Aorta (tissue), 5 donors: ENCODE results near the gene IL25. TPM values are rescaled to one million over a fixed set of nuclear protein-coding genes. Genes with fewer than 3 reads are reported as not detected.
"Not testable (repeated sequence)": the region's sequence is repeated elsewhere in the genome, so short reads cannot be mapped to it uniquely, and the experiment has no call there.

ENCODE experiments used
- ATAC-seq: fragments of 200-7000 bp; cut with Tn5 transposase; one replicate; pipeline ENCODE4 v1.9.1; 2022; ENCODE audit warnings: moderate library complexity; ENCODE audit not compliant: low FRiP score
- DNase-seq, 2 donors: peaks; one replicate each; pipeline ENCODE4 v3.0.0-alpha.2; 2020
- H3K27ac ChIP-seq, 2 donors: one replicate each; pipeline ENCODE4 v1.5.1; 2013; ENCODE audit warnings: low read length in 2 of 2, mild to moderate bottlenecking in 2 of 2, moderate library complexity in 2 of 2, control low read depth in 1 of 2, inconsistent platforms in 1 of 2, low read depth in 1 of 2
- H3K27me3 ChIP-seq, 2 donors: one replicate each; pipeline ENCODE4 v1.6.1; 2013; ENCODE audit warnings: control low read depth in 1 of 2, low read length in 1 of 2, mild to moderate bottlenecking in 1 of 2, moderate library complexity in 1 of 2; ENCODE audit not compliant: insufficient read depth in 2 of 2, control insufficient read depth in 1 of 2
- H3K36me3 ChIP-seq, 2 donors: one replicate each; pipeline ENCODE4 v1.6.1; 2013; ENCODE audit warnings: control low read depth in 1 of 2, low read length in 1 of 2, mild to moderate bottlenecking in 1 of 2; ENCODE audit not compliant: insufficient read depth in 2 of 2, control insufficient read depth in 1 of 2
- H3K4me1 ChIP-seq, 2 donors: one replicate each; pipeline ENCODE4 v1.6.1; 2013; ENCODE audit warnings: low read length in 2 of 2, control low read depth in 1 of 2, mild to moderate bottlenecking in 1 of 2, moderate library complexity in 1 of 2; ENCODE audit not compliant: insufficient read depth in 2 of 2, control insufficient read depth in 1 of 2
- H3K4me3 ChIP-seq, 2 donors: one replicate each; pipeline ENCODE4 v1.5.1; 2013; ENCODE audit warnings: low read length in 2 of 2, control low read depth in 1 of 2, mild to moderate bottlenecking in 1 of 2
- H3K9me3 ChIP-seq: one replicate; pipeline ENCODE4 v1.6.1; 2013; ENCODE audit warnings: mild to moderate bottlenecking, low read length; ENCODE audit not compliant: control insufficient read depth
- WGBS, 2 donors: extraction: QIAGEN DNeasy Blood & Tissue Kit; methylation state at CpG; one replicate each; pipeline ENCODE4 v1.1.7; 2013; 5-methylcytosine and 5-hydroxymethylcytosine counted together
- intact Hi-C, 2 donors: fragments of 100-400 bp; cut with DNase I; formaldehyde crosslinking; loops; one replicate each; pipeline versions ENCODE4 v1.14.2 to v1.15.0; 2022
- long read RNA-seq, 2 donors: library from polyadenylated mRNA; unstranded; transcript quantifications; one replicate each; pipeline ENCODE4 v2.0.0, GENCODE V29; 2020 to 2021
- polyA plus RNA-seq, 2 donors: library from polyadenylated mRNA; stranded (reverse); fragments of 200-250 nt; gene quantifications; one replicate each; pipeline ENCODE4 v1.2.3, GENCODE V29; 2013
- total RNA-seq, 2 donors: library from RNA; stranded (reverse); fragmentation: NEBNext Ultra II Directional; extraction: Animal tissue kit (Norgen Biotek cat#: 25700); gene quantifications; one replicate each; pipeline ENCODE4 v1.2.1, GENCODE V29; 2021
- donor health status: healthy with polysubstance abuse.
- donor health status: Bipolar disorder and iron deficiency.
- donor health status: DM: no; HTN: no; CAD: no.
- donor health status: DM: no; HTN: no; CAD: no.
- donor health status: DM: yes; HTN: yes; CAD: no.

Gene IL25
- total RNA-seq, result not detected
- polyA plus RNA-seq, result not detected
- long read RNA-seq, donor 1, result 0 reads
- long read RNA-seq, donor 2, result 0 reads

DNA sequence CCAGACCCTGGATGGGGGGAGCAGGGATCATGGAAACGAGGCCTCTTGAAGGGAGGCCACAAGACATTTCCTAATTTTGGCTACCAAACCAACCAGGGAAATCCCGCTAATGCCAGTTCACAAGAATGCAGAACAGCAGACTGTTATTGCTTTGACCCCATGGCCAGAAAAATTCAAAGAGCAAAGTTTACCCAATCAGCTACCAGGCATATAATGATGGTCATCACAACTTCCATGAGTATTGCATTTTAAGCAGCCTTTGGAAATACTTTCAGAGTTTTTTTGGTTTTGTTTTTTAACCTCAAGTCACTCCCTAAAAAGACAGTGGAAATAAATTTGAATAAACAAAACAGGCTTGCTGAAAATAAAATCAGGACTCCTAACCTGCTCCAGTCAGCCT, at the start of gene IL25:
Gene IL25, plus strand, starts transcription at position 301 of the 400 bp plus-strand sequence.
- no peaks in the 10 kb centered on the region for H3K9me3 ChIP-seq
- no peaks in the 10 kb centered on the region for H3K36me3 ChIP-seq
- no peak within 1 kb of the TSS for H3K4me3 ChIP-seq
- ATAC-seq, result no peak
- DNase-seq, result no peak
- H3K27me3 ChIP-seq, result no peaks in the 10 kb centered on the region
- H3K27ac ChIP-seq, result no peak within 1 kb of the TSS
- intact Hi-C loops, result no loop called here
- WGBS, 2 donors, result 85 to 89% methylated on average over 2 of the region's 2 CpGs
- no peaks in the 10 kb centered on the region for H3K4me1 ChIP-seq

DNA sequence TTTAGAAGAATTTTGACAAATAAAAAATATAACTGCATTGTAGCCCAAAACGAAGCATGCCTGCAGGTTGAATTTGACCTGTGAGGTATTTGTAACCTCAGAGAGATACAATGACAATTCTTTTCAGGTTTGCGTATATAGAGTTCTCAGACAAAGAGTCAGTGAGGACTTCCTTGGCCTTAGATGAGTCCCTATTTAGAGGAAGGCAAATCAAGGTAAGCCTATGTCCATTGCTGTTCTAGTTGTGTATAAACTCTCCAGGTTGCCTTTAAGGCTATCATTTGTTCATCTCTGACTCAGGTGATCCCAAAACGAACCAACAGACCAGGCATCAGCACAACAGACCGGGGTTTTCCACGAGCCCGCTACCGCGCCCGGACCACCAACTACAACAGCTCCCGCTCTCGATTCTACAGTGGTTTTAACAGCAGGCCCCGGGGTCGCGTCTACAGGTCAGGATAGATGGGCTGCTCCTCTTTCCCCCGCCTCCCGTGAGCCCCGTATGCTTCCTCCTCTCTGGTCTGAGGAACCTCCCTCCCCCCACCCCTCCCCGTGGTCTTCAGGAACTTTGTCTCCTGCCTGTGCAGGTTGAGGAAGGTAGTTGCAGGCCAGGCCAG, 48.7 kb upstream of the IL25 start:
- ATAC-seq, result no peak
- H3K36me3 ChIP-seq, result peaks cover 2 to 7% of the 10 kb centered on the region in 2 donors
- H3K27ac ChIP-seq, result no peak overlapping the region
- no peak for DNase-seq
- H3K4me1 ChIP-seq, result no peaks in the 10 kb centered on the region
- H3K9me3 ChIP-seq, result no peaks in the 10 kb centered on the region
- 85 to 86% methylated on average over 18 of the region's 18 CpGs for WGBS, 2 donors
- intact Hi-C loops, result loop anchor here (5.0 to 10.0 kb wide), 4 partner anchors 43 to 241 kb away; partner anchors contain the start of genes AP1G2 (in 1 of the 2), EFS (in 1 of the 2), NGDN (in 1 of the 2) and THTPA (in 1 of the 2)
- no peaks in the 10 kb centered on the region for H3K27me3 ChIP-seq
- no peak overlapping the region for H3K4me3 ChIP-seq

- Histone ChIP-seq H3K36me3 (peaks cover 2 to 7% of the 10 kb centered on the region in 2 donors), H3K27me3 (no peaks in the 10 kb centered on the region), H3K9me3 (no peaks in the 10 kb centered on the region), H3K4me1 (no peaks in the 10 kb centered on the region), H3K27ac (no peak overlapping the region), H3K4me3 (no peak overlapping the region)
- intact Hi-C loops, result loop anchor here (5.0 to 10.0 kb wide), 4 partner anchors 43 to 240 kb away; partner anchors contain the start of genes AP1G2 (in 1 of the 2), EFS (in 1 of the 2), NGDN (in 1 of the 2) and THTPA (in 1 of the 2)
- ATAC-seq (no peak), DNase-seq (no peak)
- 79 to 82% methylated on average over 2 of the region's 2 CpGs for whole genome bisulfite sequencing, 2 donors
Observed at GRCh38 chr14:23324455-23324846, 48.2 kb upstream of the IL25 start.

DNA sequence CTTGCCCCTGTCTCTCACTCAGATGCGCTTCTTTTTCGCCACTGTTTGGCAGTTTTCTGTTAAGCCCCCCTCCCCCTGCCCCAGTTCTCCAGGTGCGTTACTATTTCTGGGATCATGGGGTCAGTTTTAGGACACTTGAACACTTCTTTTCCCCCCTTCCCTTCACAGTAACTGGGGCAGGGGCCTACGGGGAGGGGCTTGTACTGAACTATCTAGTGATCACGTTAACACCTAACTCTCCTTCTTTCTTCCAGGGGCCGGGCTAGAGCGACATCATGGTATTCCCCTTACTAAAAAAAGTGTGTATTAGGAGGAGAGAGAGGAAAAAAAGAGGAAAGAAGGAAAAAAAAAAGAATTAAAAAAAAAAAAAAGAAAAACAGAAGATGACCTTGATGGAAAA, 47.6 kb upstream of the IL25 start:
- H3K27ac ChIP-seq, result no peak overlapping the region
- peaks cover 2 to 7% of the 10 kb centered on the region in 2 donors for H3K36me3 ChIP-seq
- no peak for ATAC-seq
- DNase-seq, result no peak
- intact Hi-C loops, result loop anchor here (5.0 to 10.0 kb wide), 5 partner anchors 42 to 240 kb away; partner anchors contain the start of genes AP1G2 (in 1 of the 2), EFS (in 1 of the 2), NGDN (in 1 of the 2) and THTPA (in 1 of the 2)
- no peaks in the 10 kb centered on the region for H3K27me3 ChIP-seq
- no peaks in the 10 kb centered on the region for H3K9me3 ChIP-seq
- 73 to 79% methylated on average over 7 of the region's 7 CpGs for WGBS, 2 donors
- no peak overlapping the region for H3K4me3 ChIP-seq
- H3K4me1 ChIP-seq, result no peaks in the 10 kb centered on the region

GRCh38 chr14:23325746-23326145, 46.9 kb upstream of the IL25 start:
- 93 to 95% methylated on average over 5 of the region's 5 CpGs for WGBS, 2 donors
- H3K36me3 ChIP-seq, ATAC-seq, H3K27ac ChIP-seq, H3K4me3 ChIP-seq, H3K27me3 ChIP-seq, H3K4me1 ChIP-seq, H3K9me3 ChIP-seq, DNase-seq: not testable (repeated sequence)
- intact Hi-C loops, result loop anchor here (2.0 to 10.0 kb wide), 4 partner anchors 57 to 239 kb away; partner anchors contain the start of genes AP1G2 (in 1 of the 2), THTPA (in 1 of the 2) and ZFHX2 (in 1 of the 2)

GRCh38 chr14:23326491-23327332, 45.9 kb upstream of the IL25 start:
- Histone ChIP-seq H3K4me3 (no peak overlapping the region), H3K27me3 (no peaks in the 10 kb centered on the region), H3K4me1 (no peaks in the 10 kb centered on the region), H3K36me3 (peaks cover 2 to 7% of the 10 kb centered on the region in 2 donors), H3K9me3 (no peaks in the 10 kb centered on the region), H3K27ac (no peak overlapping the region)
- DNase-seq, result no peak
- intact Hi-C loops, result loop anchor here (2.0 to 10.0 kb wide), 4 partner anchors 56 to 238 kb away; partner anchors contain the start of genes AP1G2 (in 1 of the 2), THTPA (in 1 of the 2) and ZFHX2 (in 1 of the 2)
- WGBS, 2 donors, result 68 to 72% methylated on average over 13 of the region's 13 CpGs
- no peak for ATAC-seq

DNA sequence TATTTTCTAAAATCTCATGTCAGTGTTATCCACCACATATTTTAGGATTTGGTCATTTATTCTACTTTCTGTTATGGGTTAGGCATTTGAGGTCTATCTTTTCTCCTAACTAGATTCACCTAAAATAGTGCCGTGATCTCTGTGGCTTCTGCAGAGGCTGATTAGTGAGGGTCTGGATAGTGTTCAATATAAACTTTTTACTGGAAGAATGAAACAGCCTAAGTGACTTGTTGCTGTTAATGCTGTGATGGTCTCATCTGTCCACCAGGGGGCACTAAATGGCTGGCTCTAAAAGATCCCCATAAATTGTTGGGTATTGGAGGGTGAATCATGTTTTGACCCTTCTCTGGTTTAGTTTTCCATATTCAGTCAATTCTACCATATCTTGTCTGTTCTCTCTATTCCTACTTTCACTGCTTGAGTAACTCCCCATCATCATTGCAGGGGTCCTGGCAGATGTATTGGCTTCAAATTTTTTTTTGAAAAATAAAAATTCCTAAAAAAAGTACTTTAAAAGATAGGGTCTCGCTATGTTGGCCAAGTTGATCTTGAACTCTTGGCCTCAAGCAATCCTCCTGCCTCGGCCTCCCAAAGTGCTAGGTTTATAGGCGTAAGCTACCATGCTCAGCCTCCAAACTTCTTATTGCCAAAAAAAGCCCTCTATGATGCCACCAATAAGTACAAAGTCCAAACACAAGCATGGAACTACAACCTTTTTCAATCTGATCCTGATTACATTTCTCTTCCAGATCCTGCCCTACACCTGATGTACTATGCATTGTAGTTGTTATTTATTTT, 44.5 kb upstream of the IL25 start:
- 25 to 28% methylated on average over 4 of the region's 4 CpGs for WGBS, 2 donors
- intact Hi-C loops, result loop anchor here (1.0 to 10.0 kb wide), 5 partner anchors 52 to 237 kb away; partner anchors contain the start of genes AP1G2 (in 1 of the 2), THTPA (in 1 of the 2) and ZFHX2 (in 1 of the 2)
- DNase-seq (no peak), ATAC-seq (peak; percentile 87)
- Histone ChIP-seq H3K9me3 (no peaks in the 10 kb centered on the region), H3K27me3 (no peaks in the 10 kb centered on the region), H3K4me1 (no peaks in the 10 kb centered on the region), H3K27ac (no peak overlapping the region), H3K4me3 (no peak overlapping the region), H3K36me3 (peaks cover under 1 to 7% of the 10 kb centered on the region in 2 donors)

GRCh38 chr14:23335623-23336022, 37.0 kb upstream of the IL25 start:
- DNase-seq, result no peak
- Histone ChIP-seq H3K4me3 (no peak overlapping the region), H3K9me3 (no peaks in the 10 kb centered on the region), H3K36me3 (no peaks in the 10 kb centered on the region), H3K27ac (no peak overlapping the region), H3K4me1 (no peaks in the 10 kb centered on the region), H3K27me3 (no peaks in the 10 kb centered on the region)
- intact Hi-C loops, result no loop called here
- no peak for ATAC-seq
- 87 to 89% methylated on average over 5 of the region's 5 CpGs for WGBS, 2 donors
